Iris pigment epithelial cell (primary cell): Measurements from ENCODE around the gene NRTN.

Source experiments
- DNase-seq: peaks from one replicate; pipeline ENCODE4 v3.0.0-alpha.2; 2011; ENCODE audit warnings: low read depth

The NRTN gene

DNA sequence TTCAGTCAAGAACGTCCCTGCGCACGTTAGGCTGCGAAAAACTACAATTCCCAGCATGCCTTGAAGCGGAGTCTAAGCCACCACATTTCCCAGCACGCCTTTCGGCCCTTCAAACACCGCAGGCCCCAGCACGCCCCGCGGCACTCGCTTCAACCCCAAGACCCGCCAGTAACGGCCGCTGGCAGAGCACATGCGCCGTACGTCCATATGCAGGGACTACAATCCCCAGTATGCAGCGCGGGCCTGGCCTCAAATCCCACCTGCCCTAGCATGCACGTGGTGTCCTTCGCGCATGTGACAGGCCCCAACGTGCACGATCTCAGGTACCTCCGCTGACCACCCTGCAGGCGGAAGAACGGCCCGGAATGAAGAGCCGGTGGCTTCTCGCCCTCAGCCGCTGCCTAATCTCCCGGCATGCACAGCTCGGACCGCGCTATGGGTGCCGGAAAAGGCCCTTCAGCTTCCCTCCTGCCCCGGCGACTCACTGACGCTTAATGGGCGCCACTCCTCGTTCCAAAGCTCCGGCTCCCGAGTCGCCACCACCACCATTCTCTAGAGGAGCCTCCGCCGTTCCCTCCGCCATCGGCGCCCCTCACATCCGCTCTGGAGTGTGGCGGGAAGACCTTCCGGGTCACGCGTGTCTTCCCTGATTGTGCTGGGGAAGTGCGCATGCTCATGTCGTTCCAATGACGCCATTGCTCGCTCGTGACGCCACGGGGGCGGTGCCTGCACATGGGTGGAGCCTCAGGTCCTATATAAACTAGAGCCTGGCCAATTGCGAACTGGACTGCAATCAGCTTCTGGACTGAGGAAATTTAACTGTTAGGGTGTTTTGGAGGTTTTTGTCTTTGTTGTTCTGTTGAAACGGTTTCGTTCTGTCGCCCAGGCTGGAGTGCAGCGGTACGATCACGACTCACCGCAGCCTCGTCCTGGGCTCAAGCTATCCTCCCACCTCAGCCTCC lies 14.0 kb upstream of the NRTN start, which contains the start of gene DUS3L:
Gene DUS3L, minus strand, starts transcription at position 605 of the 962 bp plus-strand sequence. Its CDS starts 22 bp downstream, at position 583.
- peak; percentile 99 for DNase-seq

DNA sequence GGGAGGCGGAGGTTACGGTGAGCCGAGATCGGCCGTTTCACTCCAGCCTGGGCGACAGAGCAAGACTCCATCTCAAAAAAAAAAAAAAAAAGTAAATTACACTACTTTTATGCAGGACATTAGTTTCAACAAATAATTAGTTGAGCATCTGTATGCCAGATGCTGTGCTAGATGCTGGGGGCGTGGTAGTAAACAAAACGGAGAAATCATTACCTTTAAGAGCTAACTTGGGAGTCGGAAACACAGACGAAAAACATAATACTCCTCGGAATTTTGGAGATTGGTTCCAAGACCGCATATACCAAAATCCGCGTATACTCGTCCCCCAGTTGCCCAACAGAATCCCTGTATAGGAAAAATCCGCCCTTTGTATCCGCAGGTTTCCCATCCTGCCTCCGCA lies 12.6 kb upstream of the NRTN start:
- no peak for DNase-seq

DNA sequence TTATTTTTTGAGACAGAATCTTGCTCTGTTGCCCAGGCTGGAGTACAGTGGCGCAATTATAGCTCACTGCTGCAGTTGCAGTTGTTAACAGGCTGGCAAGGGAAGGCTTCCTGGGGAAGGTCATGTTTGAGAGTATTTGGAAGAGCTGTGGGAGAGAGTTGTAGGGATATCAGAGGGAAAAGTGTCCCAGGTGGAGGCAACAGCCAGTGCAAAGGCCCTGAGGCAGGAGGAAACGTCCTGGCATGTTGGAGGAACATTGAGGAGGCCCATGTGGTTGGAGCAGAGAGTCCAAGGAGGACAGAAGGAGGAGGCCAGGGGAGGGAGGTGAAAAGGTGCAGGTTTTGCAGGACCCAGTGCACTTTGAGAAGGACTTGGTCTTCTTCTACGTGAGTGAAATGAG lies 11.7 kb upstream of the NRTN start:
- DNase-seq, result no peak

DNA sequence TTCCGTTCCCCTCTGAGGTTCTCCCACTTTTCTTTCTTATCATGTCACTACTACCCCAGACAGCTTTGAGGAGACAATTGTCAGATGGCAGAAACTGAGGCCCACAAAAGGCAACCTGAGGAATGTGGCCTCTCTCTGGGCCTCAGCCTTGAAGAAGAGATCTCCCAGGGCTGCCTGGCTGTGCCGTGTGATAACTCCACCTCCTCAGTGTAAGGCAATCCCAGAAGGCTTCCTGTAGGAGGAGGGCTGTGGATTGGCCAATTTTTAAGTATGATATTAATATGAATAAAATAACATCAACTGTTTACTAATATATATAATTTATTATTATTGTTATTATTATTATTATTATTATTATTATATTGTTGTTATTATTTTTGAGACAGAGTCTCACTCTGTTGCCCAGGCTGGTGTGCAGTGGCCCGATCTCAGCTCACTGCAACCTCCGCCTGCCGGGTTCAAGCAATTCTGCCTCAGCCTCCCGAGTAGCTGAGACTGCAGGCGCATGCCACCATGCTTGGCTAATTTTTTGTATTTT lies 9.4 kb upstream of the NRTN start:
- no peak for DNase-seq

DNA sequence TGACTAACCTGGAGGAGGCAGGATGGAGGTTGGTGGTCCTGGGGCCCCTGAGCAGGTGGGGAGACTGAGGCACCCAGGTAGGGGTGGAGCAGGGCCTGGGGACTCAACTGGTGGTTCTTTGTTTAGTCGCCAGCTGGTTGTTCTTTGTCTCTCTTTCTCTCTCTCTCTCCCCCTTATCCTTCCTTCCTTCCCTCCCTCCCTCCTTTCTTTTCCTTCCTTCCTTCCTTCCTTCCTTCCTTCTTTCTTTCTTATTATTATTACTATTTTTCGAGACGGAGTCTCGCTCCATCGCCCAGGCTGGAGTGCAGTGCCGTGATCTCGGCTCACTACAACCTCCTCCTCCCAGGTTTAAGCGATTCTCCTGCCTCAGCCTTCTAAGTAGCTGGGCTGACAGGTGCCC lies 6.6 kb upstream of the NRTN start:
- DNase-seq, result no peak

DNA sequence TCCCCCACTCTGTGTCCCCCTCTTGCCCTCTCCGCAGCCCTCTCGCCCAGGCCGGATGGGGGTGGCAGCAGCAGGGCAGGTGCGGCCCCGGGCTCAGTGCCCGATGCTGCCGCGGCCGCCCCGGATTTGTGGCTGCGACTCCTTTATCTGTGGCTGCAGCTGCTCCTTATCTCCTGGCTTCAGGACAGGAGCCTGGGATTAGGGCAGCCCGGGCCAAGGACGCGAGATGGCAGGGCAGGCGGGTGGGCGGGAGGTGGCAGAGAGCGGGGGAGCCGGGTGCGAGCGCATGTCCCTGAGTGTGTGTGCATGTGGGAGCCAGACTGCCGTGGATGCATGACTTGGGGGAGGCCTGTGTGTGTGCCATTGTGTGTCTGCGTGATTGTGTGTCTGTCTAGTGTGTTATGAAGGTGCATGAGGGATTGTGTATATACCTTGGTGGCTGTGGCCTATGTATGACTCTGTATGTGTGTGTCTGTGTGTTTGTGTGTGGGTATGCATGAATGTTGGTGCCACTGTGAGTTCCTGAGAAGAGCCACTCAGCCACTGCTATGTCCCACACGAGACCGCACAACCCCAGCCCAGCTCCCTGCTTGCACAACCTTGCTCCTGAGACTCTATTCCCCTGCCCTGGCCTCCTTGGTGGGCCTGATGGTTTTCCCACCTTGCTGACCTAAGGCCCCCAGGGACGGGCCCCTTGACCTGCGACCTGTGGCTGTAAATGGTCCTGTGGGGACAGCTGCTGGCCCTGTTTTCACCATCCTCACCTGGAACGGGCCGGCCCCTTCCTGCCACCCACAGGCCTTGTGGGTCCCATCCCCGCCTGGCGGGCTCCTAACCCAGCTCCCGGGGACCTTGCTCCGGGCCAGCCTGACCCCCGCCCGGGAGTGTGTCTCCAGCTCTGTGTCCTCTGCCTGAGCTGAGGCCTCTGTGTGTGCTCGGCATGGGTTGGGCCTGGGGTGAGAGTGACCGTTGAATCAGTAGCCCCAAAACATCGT lies 5.3 kb upstream of the NRTN start:
- no peak for DNase-seq

DNA sequence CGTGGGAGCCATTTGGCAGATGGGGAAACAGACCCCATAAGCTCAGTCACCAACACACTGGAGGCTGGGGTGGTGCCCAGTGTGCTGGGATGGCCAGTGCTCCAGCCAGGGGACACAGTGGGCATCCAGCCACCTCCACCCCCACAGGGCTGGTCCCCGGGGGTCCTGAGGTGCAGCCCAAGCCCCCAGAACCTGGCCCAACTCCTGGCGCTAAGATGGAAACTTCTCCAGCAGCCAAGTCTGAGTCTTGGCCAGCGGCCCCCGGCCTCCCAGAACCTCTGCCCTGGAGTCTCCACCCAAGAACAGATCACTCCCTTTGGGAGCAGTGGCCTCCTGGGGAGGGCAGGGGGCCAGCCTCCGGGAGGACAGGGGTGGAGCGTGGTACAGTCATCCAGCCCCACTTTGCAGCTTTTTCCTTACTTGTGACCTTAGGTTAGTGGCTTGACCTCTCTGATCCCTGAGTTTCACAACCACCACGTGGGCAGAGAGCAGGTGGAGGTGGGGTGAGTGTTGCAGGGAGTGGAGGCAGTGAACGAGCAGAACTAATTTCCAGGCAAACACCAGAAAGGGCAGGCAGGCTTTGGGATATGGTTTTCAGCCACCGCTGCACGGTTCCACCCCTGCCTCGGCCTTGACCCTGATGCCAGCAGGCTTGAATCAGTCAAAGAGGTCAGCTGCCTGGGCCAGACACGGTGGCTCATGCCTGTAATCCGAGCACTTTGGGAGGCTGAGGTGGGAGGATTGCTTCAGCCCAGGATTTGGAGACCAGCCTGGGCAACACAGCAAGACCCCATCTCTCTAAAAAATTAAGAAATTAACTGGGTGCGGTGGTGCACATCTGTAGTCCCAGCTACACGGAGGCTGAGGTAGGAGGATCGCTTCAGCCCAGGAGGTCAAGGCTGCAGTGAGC lies 4.3 kb upstream of the NRTN start:
- DNase-seq, result no peak

DNA sequence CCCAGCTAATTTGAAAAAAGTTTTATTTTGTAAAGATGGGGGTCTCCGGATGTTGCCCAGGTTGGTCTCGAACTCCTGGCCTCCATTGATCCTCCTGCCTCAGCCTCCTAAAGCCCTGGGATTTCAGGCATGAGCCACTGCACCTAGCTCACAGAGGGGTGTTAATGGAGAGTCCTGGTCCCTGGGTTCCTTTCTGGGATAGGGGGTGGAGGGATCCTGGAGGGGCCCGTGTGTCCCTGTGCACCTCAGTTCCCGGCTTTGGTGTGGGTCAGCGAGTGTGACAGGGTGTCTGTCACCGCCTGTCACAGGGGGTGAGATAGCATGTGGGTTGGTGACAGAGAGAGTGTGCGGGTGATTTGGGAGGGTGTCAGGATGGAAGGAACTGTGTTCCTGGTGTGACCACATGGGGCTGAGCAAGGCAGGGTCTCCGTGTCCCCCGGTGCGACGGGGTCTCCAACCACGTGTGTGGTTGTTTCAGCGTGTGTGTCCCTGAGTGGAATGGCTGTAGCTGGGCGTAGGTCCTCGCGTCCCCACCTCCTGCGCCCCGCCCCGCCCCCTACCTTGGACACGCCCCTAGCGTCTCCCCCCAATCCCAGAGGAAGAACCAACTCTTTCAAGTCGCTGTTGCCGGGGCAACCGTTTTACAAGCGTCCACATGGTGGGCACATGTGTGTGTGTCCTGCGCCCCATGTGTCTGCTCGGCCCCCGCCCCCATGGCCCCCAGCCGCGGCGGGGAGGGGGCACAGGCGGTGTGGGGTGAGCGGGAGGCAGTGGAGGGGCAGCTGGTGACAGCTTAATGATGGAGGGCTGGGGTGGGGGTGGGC lies 2.9 kb upstream of the NRTN start:
- DNase-seq, result peak; percentile 20

DNA sequence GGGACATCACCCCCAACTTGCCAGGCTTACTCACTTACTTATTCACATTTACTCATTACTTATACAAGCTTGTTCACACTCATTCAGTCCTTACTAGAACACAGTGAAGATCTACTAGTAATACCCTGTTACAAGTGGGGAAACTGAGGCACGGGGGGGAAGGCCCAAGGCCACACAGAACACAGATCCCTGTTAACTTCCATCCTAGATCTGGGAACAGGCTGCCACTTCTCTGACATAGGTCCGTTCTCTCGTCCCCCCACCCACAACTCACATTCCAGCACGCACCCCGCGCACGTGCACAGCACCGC lies 1.5 kb upstream of the NRTN start:
- DNase-seq, result no peak

DNA sequence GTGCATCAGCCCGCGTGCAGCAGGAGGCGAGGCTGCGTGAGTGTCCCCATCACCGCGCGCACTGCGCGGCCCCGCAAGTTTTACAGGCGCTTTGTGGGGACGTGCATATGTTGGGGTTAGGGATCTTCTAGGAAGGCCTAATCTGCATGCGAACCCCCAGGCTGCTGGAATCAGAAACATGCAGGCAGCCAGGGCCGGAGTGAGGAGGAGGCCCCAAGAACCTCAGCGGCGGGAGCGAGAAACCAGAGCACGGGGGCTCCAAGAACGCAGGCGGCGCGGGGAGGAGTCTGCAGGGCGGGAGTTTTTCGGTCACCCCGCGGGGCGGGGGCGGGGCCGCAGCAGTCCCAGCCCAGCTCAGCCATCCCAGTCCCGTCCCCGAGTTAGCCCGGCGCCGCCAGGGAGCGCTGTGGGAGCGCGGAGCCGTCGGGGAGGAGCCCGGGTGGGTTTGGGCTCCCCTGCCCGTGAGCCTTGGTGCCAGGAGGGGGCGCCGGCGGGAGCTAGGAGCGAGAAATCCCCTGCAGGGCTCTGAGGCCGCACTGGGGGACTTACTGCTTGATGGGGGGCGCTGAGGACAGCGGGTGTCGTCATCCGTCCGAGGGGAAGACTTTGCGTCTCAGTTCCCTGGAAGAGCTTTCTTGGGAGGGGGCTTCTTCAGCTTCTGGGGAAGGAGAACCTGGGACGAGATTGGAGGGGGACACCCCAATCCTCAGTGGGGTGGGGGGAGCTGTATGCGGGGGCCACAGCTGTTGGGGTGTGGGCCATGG lies 933 bp upstream of the NRTN start:
- peak; percentile 81 for DNase-seq

DNA sequence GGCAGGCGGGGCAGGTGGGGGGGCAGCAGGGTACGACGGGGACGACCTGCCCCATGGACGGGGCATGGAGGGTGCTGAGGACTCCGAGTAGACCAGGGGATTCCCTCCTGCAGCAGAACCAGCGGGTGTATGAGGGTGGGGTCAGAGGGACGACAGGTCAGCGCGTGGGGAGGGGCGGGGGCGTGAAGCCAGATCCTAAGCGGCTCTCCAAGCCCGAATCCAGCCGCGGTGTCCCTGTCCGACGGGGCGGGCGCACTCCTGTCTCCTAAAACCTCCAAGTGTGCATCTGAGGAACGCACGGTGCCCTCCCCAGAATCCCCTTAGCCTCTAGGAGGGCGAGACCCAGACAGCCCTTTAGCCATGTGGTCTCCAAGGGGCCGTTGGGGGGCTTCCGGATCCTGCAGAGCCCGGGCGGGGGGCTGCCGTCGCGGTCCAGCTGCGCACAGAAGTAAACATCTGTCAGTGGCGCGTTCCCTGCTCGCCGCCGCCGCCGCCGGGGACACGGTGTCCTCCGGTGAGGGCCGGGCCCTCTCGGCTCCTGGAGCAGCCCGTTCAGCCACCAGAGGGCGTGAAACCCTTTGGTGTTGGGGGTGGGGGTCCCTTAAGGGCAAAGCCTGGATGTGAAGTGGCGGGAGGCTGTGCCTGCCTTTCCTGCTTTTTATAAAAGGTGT lies 730 bp downstream of the NRTN start:
- DNase-seq, result peak; percentile 36

DNA sequence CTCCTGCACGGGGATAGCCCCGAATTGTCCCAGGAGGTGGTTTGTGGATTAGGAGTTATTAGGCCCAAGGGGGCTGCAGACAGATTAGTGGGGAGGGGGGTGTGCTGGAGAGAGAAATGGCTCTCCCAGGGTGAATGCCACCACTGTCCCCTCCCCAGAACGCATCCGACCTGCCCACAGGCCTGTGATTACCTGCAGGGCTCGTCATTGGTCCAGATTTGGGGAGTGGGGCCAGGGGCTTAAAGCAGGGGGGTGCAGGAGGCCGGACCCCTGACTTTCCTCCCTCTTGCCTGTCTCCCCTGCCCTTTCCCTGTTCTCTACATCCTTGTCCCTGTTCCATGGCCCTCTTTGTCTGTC lies 1.2 kb downstream of the NRTN start:
- DNase-seq, result no peak

DNA sequence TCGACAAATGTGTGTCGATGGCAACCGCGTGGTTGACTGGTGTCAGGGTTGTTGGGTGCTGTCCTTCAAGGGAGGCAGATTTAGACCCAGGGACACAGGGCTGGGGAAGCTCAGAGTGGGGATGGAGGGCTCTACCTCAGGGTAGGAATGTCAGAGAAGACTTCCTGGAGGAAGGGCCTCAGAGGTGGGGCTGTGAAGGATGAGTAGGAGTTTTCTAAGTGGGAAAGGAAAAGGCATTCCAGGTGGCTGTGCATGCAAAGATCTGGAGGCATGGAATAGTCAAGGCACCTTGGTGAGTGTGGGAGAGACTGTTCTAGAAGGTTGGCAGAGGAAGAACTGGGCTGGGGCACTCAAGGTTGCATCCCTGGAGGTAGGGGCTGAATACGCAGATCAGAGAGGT lies 2.0 kb downstream of the NRTN start:
- DNase-seq, result no peak

DNA sequence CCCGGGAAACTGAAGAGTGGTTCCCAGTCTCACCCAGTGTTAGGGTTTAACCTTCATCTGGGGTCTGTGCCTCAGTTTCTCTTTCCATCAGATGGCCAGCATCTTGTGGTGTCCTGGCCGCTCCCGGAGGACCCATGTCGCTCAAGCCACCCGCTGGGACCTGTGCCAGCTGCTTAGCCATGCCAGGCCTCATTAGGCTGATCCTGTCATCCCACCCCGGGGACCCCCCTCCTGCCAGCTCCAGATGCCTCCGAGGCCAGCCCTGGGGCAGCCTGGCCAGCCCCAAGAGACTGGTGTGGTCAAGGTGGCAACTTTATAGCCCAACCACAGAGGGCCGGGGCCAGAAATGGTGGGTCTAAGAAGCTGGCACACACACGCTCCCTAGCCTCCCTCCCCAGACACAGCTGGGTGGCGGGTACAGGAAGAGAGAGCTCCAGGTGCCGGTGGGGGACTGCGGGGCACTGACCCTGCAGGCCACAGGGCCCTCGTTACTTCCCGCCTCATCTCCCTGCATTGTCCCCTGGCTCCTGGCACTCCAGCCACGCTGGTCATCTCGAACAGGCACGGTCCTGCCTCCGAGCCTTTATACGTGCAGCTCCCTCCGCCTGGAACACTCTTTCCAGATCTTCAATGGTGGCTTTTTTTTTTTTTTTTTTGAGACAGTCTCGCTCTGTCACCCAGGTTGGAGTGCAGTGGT lies 3.4 kb downstream of the NRTN start:
- DNase-seq, result no peak

DNA sequence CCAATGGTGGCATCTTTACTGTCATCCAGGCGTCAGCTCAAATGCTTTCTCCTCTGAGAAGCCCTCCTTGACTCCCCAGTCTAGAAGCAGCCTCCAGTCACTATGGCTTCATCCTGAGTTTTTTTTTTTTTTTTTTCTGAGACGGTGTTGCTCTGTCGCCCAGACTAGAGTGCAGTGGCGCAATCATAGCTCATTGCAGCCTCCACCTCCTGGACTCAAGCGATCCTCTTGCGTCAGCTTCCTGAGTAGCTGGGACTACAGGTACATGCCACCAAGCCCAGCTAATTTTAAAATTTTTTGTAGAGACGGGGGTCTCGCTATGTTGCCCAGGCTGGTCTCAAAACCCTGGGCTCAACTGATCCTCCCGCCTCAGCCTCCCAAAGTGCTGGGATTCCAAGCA lies 4.2 kb downstream of the NRTN start:
- DNase-seq, result peak; percentile 30

DNA sequence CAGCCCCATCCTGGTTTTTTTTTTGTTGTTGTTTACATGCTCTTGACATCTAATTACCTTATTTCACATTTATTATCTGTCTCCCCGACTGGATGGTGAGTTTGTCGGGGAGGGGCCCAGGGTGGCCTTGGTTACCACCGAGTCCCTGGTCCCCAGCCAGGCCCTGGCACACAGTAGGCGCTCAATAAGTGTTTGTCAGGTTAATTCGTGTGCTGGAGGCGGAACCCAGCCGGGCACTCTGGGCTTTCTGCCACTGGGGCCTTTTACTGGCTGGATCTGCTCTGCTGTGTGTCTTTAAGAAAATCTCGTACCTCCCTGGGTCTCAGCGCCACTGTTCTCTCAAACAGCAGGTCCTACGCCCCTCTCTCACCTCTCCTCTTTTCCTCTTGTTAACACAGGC lies 4.6 kb downstream of the NRTN start:
- no peak for DNase-seq

DNA sequence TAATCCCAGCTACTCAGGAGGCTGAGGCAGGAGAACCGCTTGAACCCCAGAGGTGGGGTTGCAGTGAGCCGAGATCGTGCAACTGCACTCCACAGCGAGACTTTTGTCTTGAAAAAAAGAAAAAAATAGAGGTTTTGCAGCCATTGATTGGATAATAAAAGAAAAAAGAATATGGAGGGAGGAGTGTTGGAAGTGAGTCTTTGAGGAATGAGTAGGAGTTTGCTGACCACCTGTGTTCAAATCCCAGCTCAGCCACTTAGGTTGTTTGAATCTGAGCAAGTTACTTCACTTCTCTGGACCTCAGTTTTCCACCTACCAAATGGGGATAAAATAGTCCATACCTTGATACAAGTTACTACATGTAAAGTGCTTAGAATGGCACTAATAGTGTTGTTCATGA lies 6.2 kb downstream of the NRTN start:
- DNase-seq, result no peak

DNA sequence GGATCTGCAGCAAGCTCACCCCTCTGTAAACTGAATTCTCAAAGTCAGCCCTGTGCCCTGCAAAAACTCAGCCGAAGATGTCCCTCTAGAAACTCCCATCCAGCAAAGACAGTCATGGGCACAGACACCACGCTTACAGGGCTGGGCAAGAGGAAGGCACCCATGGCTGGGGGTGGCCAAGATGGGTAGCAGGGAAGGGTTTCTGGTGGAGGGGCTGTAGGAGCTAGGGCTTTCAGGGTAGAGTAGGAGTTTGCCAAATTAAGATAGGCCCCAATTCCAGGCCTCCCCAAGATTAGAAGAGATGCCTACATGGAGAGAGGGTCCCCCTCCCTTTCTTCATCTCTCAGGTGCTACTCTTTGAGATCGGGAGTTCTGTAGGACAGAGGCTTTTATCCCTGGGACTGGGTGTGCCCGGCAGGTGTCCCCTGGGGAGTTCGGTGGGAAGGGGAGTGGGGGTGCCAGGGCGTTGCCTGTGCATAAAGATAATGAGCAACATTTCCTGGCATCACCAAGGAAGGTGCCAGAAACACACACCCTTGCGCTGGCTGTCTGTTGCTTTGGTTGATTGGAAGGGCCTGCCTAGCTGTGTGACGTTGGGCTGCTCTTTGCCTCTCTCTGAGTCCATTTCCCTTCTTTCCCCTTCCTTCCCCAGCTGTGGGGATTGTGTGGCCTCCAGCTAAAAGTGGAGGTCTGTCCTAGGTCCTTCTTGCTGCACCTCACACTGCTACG lies 9.4 kb downstream of the NRTN start:
- DNase-seq, result no peak
